Glutamatergic neuron (in vitro differentiated cells): ENCODE measurements around the gene ADAP1. TPM values are rescaled to one million over a fixed set of nuclear protein-coding genes. Genes with fewer than 3 reads are reported as not detected.

Experiments used
- DNase-seq: peaks from one replicate; pipeline ENCODE4 v3.0.0; 2022
- H3K27ac Mint-ChIP-seq: one replicate; pipeline ENCODE4 v1.8.0; 2020; ENCODE audit warnings: mild to moderate bottlenecking, mixed read lengths, inconsistent platforms; ENCODE audit not compliant: unreplicated experiment
- H3K27me3 Mint-ChIP-seq: one replicate; pipeline ENCODE4 v1.8.0; 2020; ENCODE audit warnings: mild to moderate bottlenecking, moderate library complexity, mixed read lengths, inconsistent platforms; ENCODE audit not compliant: unreplicated experiment
- H3K36me3 Mint-ChIP-seq: one replicate; pipeline ENCODE4 v1.8.0; 2020; ENCODE audit warnings: mild to moderate bottlenecking, mixed read lengths, inconsistent platforms; ENCODE audit not compliant: unreplicated experiment
- H3K4me1 Mint-ChIP-seq: one replicate; pipeline ENCODE4 v1.8.0; 2020; ENCODE audit warnings: mild to moderate bottlenecking, low read depth, mixed read lengths, inconsistent platforms; ENCODE audit not compliant: unreplicated experiment
- H3K4me3 Mint-ChIP-seq: one replicate; pipeline ENCODE4 v1.8.0; 2020; ENCODE audit warnings: mild to moderate bottlenecking, mixed read lengths, inconsistent platforms; ENCODE audit not compliant: unreplicated experiment
- H3K9me3 Mint-ChIP-seq: one replicate; pipeline ENCODE4 v1.8.0; 2020; ENCODE audit warnings: mild to moderate bottlenecking, moderate library complexity, mixed read lengths, inconsistent platforms; ENCODE audit not compliant: unreplicated experiment
- total RNA-seq: library from RNA; stranded (reverse); fragmentation: NEBNext Ultra II Directional; extraction: Animal tissue kit (Norgen Biotek cat#: 25700); gene quantifications from one replicate; pipeline ENCODE4 v1.2.1, GENCODE V29; 2021; ENCODE audit not compliant: unreplicated experiment
- TF ChIP-seq, protein P1 (sequence below): fragments of 200-600 bp; sonication (generic); IDR thresholded peaks from one replicate; pipeline ENCODE4 v1.5.0; 2021; ENCODE audit not compliant: partially characterized antibody, unreplicated experiment

ADAP1 gene
- total RNA-seq, 1 donor from 2014 or later: 61.1 TPM

DNA sequence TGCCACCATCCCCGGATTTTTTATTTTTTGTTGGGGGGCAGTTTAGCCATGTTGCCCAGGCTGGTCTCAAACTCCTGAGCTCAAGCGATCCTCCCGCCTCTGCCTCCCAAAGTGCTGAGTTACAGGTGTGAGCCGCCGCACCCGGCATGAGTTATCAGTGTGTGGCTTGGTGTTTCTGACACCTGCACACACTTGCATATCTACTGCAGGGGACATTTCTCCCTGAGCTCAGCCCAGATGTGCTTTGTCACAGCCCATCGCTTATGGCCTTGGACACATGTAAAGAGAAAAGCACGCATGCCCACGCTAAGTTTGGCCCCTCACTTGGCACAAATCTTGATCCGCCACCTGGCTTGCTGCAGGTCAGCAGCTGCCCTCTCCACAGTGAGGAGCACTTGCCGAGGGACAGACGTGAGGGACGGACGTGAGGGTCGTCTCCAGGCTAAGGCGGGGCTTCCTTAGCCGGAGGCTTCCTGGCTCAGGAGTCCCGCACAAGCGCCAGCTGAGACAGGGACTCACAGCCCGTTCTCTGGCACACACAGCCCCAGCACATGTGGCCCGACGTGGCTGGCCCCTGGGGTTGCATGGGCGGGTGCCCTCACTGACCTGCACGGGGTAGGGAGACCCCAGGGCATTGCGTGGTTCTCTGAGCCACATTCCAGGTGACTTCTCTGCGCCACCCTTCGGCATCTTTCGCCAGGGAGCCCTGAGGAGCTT lies 40.3 kb upstream of the ADAP1 start:
- DNase-seq: peak; percentile 17
- Mint-ChIP-seq H3K27me3 (peaks cover 2% of the 10 kb centered on the region), H3K4me3 (no peak overlapping the region), H3K4me1 (peaks cover 10% of the 10 kb centered on the region), H3K9me3 (peaks cover 3% of the 10 kb centered on the region), H3K27ac (no peak overlapping the region), H3K36me3 (no peaks in the 10 kb centered on the region)
- TF ChIP-seq, protein P1, sequence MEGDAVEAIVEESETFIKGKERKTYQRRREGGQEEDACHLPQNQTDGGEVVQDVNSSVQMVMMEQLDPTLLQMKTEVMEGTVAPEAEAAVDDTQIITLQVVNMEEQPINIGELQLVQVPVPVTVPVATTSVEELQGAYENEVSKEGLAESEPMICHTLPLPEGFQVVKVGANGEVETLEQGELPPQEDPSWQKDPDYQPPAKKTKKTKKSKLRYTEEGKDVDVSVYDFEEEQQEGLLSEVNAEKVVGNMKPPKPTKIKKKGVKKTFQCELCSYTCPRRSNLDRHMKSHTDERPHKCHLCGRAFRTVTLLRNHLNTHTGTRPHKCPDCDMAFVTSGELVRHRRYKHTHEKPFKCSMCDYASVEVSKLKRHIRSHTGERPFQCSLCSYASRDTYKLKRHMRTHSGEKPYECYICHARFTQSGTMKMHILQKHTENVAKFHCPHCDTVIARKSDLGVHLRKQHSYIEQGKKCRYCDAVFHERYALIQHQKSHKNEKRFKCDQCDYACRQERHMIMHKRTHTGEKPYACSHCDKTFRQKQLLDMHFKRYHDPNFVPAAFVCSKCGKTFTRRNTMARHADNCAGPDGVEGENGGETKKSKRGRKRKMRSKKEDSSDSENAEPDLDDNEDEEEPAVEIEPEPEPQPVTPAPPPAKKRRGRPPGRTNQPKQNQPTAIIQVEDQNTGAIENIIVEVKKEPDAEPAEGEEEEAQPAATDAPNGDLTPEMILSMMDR: no peak

DNA sequence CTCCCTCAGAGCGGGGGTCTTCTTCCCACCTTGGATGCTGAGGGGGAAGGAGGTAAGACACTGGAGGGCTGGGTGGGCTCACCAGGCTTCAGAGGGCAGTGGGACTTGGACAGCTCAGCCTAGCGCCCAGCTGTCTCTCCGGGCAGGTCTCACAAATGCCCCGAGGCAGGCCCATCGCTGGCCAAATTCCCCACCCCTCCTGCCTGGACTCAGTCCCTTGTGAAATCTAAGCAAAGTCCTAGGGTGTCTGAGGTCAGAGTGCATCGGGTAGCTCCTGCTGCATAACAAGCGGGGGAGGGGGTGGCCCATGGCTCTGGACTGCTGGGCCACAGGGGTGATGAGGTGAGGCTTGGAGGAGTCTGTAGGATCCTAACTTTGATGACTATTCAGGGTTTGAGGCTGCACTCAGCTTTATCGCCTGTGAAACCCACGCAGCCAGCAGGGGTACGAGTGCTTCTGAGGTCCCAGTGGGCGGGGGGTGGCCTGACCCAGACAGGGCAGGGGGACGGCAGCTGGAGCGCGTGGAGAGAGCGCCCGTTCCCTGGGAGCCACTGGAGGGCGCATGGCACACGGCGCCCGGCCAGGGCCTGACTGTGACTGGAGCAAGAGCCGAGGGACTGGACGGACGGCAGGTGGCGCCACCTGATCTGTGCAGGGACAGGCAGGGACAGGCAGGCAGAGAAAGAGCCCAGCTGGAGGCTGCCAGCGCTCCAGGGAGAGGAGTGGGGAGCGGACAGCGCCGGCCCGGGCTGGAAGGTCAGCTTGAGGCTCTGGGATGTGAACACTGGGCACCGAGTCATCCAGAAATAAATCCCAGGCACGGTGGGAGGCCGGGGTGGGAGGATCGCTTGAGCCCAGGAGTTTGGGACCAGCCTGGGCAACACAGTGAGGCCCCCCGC lies 38.5 kb upstream of the ADAP1 start:
- H3K36me3 Mint-ChIP-seq: no peaks in the 10 kb centered on the region
- DNase-seq: peak; percentile 100
- no peak overlapping the region for H3K4me3 Mint-ChIP-seq
- H3K27me3 Mint-ChIP-seq: peaks cover 3% of the 10 kb centered on the region
- TF ChIP-seq, protein P1: peak; percentile 94
- H3K9me3 Mint-ChIP-seq: peaks cover 2% of the 10 kb centered on the region
- peak overlapping the region; percentile 59 for H3K27ac Mint-ChIP-seq
- peaks cover 7% of the 10 kb centered on the region for H3K4me1 Mint-ChIP-seq

DNA sequence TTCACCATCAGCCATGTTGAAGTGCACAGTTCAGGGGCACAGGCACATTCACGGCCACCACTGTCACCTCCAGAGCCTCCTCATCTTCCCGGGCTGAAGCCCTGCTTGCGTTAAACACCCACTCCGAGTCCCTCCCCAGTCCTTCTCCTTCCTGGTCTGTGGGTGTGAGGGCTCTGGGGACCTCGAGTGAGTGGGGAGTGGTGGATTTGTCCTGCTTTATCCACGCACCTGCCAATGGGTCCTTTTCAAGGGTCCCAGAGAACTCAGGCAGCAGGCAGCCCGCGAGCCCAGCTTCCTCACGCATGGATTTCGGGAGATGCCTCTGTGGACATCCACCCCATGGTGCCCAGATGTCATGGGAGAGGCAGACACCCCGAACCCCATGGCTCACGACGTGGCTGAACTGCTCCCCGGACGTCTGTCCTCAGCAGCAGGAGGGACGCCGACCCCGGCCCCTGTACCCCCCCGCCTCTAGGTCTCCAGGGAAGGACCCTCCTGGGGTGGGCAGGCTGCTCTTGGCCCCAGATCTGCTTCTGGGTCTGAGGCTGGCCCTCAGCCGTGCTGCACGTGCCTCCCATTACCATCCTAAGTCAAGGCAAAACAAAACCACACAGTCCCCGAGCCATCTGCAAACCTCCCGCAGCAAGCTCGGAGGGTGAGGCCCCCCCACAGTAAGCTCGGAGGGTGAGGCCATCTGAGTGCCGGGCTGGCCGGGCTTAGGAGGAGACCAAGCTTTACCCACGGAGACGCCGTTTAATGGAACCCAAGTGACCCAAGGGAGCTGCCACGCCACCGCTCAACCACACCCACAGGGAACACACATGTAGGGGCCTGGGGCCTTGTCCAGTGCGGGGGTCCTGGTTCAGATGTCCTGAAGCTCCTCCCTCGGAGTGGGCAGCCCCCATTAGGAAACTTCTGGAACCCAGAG lies 37.5 kb upstream of the ADAP1 start:
- no peak for DNase-seq
- H3K27ac Mint-ChIP-seq: no peak overlapping the region
- TF ChIP-seq, protein P1: no peak
- H3K4me3 Mint-ChIP-seq: no peak overlapping the region
- peaks cover 5% of the 10 kb centered on the region for H3K4me1 Mint-ChIP-seq
- no peaks in the 10 kb centered on the region for H3K9me3 Mint-ChIP-seq
- H3K36me3 Mint-ChIP-seq: no peaks in the 10 kb centered on the region
- peaks cover 3% of the 10 kb centered on the region for H3K27me3 Mint-ChIP-seq

DNA sequence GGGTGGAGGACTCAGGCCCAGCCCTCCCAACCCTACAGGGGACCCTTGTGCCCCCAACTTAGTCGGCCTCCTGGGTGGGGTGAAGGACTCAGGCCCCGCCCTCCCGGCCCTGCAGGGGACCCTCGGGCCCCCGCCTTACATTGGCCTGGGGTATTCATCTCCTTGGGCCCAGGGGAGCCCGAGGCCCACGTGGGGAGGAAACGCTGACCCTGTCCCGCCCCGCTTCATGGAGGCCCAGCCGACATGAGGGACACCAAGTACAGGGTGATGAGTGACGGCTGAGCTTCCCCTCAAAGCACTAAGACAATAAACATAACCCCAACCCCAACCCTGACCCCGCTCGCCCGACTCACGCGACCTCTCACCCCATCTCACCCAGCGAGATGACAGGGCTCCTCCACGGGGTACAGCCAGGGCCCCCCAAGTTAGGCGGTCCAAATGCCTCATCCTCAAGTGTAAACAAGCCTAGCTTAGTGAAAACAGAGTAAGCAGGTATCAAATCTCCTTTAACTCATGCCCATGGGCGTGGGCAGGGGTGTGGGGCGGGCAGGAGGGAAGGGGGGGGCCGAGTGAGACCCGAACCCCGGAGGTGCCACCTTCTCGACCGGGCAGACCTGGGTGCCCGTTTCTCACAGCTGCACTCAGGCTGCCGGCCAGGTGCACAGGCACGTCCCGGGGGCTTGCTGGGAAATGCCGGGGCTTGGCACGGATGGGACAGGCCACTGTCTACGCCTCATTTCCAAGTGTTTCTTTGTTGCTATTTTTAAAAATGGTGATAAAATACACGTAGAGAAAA lies 36.7 kb upstream of the ADAP1 start:
- Mint-ChIP-seq H3K27me3 (peaks cover 3% of the 10 kb centered on the region), H3K27ac (no peak overlapping the region), H3K4me3 (no peak overlapping the region), H3K36me3 (no peaks in the 10 kb centered on the region), H3K4me1 (peaks cover 5% of the 10 kb centered on the region), H3K9me3 (no peaks in the 10 kb centered on the region)
- DNase-seq: no peak
- TF ChIP-seq, protein P1: no peak
